HepG2 (cell line): ENCODE measurements around the gene CABLES2. TPM values are rescaled to one million over a fixed set of nuclear protein-coding genes. Genes with fewer than 3 reads are reported as not detected.

Experiments used
- BRF2 ChIP-seq: sonication (generic); formaldehyde crosslinking; IDR thresholded peaks from 2 replicates; pipeline ENCODE4 v1.8.1; 2022; ENCODE audit warnings: mild to moderate bottlenecking, missing genetic modification reagents
- DNMT1 ChIP-seq: sonication (generic); formaldehyde crosslinking; IDR thresholded peaks from 2 replicates; pipeline ENCODE4 v1.5.1; 2020; ENCODE audit warnings: mild to moderate bottlenecking, missing genetic modification reagents
- HDAC6 ChIP-seq: fragments of 200-600 bp; sonication (generic); IDR thresholded peaks from 2 replicates; pipeline ENCODE4 v1.7.0; 2017; ENCODE audit warnings: mild to moderate bottlenecking, antibody characterized with exemption, low read length, low read depth
- HNRNPUL1 ChIP-seq: fragments of 200-400 bp; formaldehyde crosslinking; IDR thresholded peaks from 2 replicates; pipeline ENCODE4 v1.6.1; 2017; ENCODE audit warnings: low read depth, mild to moderate bottlenecking, low read length, moderate library complexity
- IKZF1 ChIP-seq: fragments of 450-650 bp; IDR thresholded peaks from 2 replicates; pipeline ENCODE4 v1.7.1; 2016
- KDM3A ChIP-seq: IDR thresholded peaks from 2 replicates; pipeline ENCODE4 v1.6.1; 2018; ENCODE audit warnings: low read depth, missing compliant biosample characterization
- MXD1 ChIP-seq: sonication (generic); formaldehyde crosslinking; IDR thresholded peaks from 2 replicates; pipeline ENCODE4 v1.4.0; 2020; ENCODE audit warnings: mild to moderate bottlenecking, missing genetic modification reagents
- SP5 ChIP-seq: IDR thresholded peaks from 2 replicates; pipeline ENCODE4 v1.6.1; 2016; ENCODE audit warnings: low read depth, borderline replicate concordance
- WIZ ChIP-seq: sonication (generic); formaldehyde crosslinking; IDR thresholded peaks from 2 replicates; pipeline ENCODE4 v1.5.1; 2020; ENCODE audit warnings: mild to moderate bottlenecking, missing genetic modification reagents
- XBP1 ChIP-seq: sonication (generic); formaldehyde crosslinking; IDR thresholded peaks from 2 replicates; pipeline ENCODE4 v1.5.0; 2020; ENCODE audit warnings: missing genetic modification reagents
- ZBTB46 ChIP-seq: sonication (generic); formaldehyde crosslinking; IDR thresholded peaks from 2 replicates; pipeline ENCODE4 v1.4.0; 2020; ENCODE audit warnings: mild to moderate bottlenecking, missing genetic modification reagents, borderline replicate concordance
- ZNF644 ChIP-seq: IDR thresholded peaks from 2 replicates; pipeline ENCODE4 v1.6.1; 2016; ENCODE audit warnings: low read depth
- ZNF674 ChIP-seq: sonication (generic); formaldehyde crosslinking; IDR thresholded peaks from 2 replicates; pipeline ENCODE4 v1.5.0; 2020; ENCODE audit warnings: low read depth, mild to moderate bottlenecking, missing genetic modification reagents
- ZNF773 ChIP-seq: sonication (generic); formaldehyde crosslinking; IDR thresholded peaks from 2 replicates; pipeline ENCODE4 v1.4.0; 2020; ENCODE audit warnings: missing genetic modification reagents, borderline replicate concordance
- polyA plus RNA-seq, 8 experiments: library from polyadenylated mRNA; depleted of rRNA in 3 of 8; stranded (reverse) in 7 of 8; unstranded in 1 of 8; fragments of >200 nt; fragmentation: Illumina TruSeq in 4 of 8; extraction: Trizol in 4 of 8; gene quantifications; 2 replicates each; pipeline versions ENCODE4 v1.2.1 to v1.2.3, GENCODE V29; 2011 to 2016; ENCODE audit warnings: low read depth in 4 of 8, missing spikeins in 1 of 8, mixed read lengths in 1 of 8; ENCODE audit not compliant: insufficient read depth in 1 of 8
- total RNA-seq, 5 experiments: library from RNA; depleted of rRNA; stranded (reverse); fragments of >200 nt; fragmentation: Illumina TruSeq; extraction: Trizol; gene quantifications; 2 replicates each; pipeline ENCODE4 v1.2.3, GENCODE V29; 2016; ENCODE audit warnings: low read depth in 1 of 5
- TF ChIP-seq, protein P1 (sequence below): sonication (generic); formaldehyde crosslinking; IDR thresholded peaks from 2 replicates; pipeline ENCODE4 v1.4.0; 2020; ENCODE audit warnings: missing genetic modification reagents, borderline replicate concordance
- TF ChIP-seq, protein P2 (sequence below): sonication (generic); formaldehyde crosslinking; IDR thresholded peaks from 2 replicates; pipeline ENCODE4 v1.4.0; 2020; ENCODE audit warnings: missing genetic modification reagents, mild to moderate bottlenecking, borderline replicate concordance
- TF ChIP-seq, protein P3 (sequence below): sonication (generic); formaldehyde crosslinking; IDR thresholded peaks from 2 replicates; pipeline ENCODE4 v1.5.1; 2020; ENCODE audit warnings: mild to moderate bottlenecking, missing genetic modification reagents, moderate library complexity

CABLES2 gene
- total and polyA plus RNA-seq, 2 of the 13 experiments (the other 11 are each of a cell fraction or from before 2014, with no cell fraction given), result 5.2 to 9.7 TPM

GRCh38 chr20:62386383-62387218 lies 20.5 kb downstream of the CABLES2 start, which contains the start of gene RPS21 (continued):
- TF ChIP-seq, protein P1, sequence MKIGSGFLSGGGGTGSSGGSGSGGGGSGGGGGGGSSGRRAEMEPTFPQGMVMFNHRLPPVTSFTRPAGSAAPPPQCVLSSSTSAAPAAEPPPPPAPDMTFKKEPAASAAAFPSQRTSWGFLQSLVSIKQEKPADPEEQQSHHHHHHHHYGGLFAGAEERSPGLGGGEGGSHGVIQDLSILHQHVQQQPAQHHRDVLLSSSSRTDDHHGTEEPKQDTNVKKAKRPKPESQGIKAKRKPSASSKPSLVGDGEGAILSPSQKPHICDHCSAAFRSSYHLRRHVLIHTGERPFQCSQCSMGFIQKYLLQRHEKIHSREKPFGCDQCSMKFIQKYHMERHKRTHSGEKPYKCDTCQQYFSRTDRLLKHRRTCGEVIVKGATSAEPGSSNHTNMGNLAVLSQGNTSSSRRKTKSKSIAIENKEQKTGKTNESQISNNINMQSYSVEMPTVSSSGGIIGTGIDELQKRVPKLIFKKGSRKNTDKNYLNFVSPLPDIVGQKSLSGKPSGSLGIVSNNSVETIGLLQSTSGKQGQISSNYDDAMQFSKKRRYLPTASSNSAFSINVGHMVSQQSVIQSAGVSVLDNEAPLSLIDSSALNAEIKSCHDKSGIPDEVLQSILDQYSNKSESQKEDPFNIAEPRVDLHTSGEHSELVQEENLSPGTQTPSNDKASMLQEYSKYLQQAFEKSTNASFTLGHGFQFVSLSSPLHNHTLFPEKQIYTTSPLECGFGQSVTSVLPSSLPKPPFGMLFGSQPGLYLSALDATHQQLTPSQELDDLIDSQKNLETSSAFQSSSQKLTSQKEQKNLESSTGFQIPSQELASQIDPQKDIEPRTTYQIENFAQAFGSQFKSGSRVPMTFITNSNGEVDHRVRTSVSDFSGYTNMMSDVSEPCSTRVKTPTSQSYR (CRISPR knock-in tag), result peak; percentile 50
- TF ChIP-seq ZBTB46 (CRISPR knock-in tag), result peak; percentile 95; the same call in 1 of the 2 replicates
- TF ChIP-seq DNMT1 (CRISPR knock-in tag), result peak; percentile 73
- TF ChIP-seq ZNF773 (CRISPR knock-in tag), result peak; percentile 75; the same call in 1 of the 2 replicates
- TF ChIP-seq BRF2 (CRISPR knock-in tag), result no peak
- TF ChIP-seq, protein P2, sequence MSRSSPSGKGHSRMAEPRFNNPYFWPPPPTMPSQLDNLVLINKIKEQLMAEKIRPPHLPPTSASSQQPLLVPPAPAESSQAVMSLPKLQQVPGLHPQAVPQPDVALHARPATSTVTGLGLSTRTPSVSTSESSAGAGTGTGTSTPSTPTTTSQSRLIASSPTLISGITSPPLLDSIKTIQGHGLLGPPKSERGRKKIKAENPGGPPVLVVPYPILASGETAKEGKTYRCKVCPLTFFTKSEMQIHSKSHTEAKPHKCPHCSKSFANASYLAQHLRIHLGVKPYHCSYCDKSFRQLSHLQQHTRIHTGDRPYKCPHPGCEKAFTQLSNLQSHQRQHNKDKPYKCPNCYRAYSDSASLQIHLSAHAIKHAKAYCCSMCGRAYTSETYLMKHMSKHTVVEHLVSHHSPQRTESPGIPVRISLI (CRISPR knock-in tag), result peak; percentile 57; the same call in 1 of the 2 replicates
- TF ChIP-seq, protein P3, sequence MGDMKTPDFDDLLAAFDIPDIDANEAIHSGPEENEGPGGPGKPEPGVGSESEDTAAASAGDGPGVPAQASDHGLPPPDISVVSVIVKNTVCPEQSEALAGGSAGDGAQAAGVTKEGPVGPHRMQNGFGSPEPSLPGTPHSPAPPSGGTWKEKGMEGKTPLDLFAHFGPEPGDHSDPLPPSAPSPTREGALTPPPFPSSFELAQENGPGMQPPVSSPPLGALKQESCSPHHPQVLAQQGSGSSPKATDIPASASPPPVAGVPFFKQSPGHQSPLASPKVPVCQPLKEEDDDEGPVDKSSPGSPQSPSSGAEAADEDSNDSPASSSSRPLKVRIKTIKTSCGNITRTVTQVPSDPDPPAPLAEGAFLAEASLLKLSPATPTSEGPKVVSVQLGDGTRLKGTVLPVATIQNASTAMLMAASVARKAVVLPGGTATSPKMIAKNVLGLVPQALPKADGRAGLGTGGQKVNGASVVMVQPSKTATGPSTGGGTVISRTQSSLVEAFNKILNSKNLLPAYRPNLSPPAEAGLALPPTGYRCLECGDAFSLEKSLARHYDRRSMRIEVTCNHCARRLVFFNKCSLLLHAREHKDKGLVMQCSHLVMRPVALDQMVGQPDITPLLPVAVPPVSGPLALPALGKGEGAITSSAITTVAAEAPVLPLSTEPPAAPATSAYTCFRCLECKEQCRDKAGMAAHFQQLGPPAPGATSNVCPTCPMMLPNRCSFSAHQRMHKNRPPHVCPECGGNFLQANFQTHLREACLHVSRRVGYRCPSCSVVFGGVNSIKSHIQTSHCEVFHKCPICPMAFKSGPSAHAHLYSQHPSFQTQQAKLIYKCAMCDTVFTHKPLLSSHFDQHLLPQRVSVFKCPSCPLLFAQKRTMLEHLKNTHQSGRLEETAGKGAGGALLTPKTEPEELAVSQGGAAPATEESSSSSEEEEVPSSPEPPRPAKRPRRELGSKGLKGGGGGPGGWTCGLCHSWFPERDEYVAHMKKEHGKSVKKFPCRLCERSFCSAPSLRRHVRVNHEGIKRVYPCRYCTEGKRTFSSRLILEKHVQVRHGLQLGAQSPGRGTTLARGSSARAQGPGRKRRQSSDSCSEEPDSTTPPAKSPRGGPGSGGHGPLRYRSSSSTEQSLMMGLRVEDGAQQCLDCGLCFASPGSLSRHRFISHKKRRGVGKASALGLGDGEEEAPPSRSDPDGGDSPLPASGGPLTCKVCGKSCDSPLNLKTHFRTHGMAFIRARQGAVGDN (CRISPR knock-in tag), result peak; percentile 89
- TF ChIP-seq ZNF674 (CRISPR knock-in tag), result peak; percentile 40; the same call in 1 of the 2 replicates
- TF ChIP-seq ZNF644 (CRISPR knock-in tag), result no peak
- peak; percentile 94 for TF ChIP-seq KDM3A (CRISPR knock-in tag)
- 0 out of 2 replicates have a peak, but pooled peaks have one; percentile 17 for TF ChIP-seq WIZ
- TF ChIP-seq HDAC6, result no peak
- TF ChIP-seq SP5, result peak; percentile 72
- no peak for TF ChIP-seq IKZF1
- TF ChIP-seq MXD1 (CRISPR knock-in tag), result peak; percentile 85
- TF ChIP-seq HNRNPUL1, result no peak
- TF ChIP-seq XBP1 (CRISPR knock-in tag), result no peak
